GM21526 (cell line): ENCODE results near the gene MCM3AP.
"Not testable (repeated sequence)": the region's sequence is repeated elsewhere in the genome, so short reads cannot be mapped to it uniquely, and the experiment has no call there.

Experiments used
- ATAC-seq: cut with Tn5 transposase; IDR thresholded peaks from one replicate; pipeline ENCODE4 v1.9.1; 2021; ENCODE audit warnings: moderate library complexity; ENCODE audit not compliant: unreplicated experiment, low FRiP score

Gene MCM3AP

GRCh38 chr21:46245213-46245915 lies 40.0 kb downstream of the MCM3AP start:
- no peak for ATAC-seq

- ATAC-seq, result no peak
Measured at GRCh38 chr21:46244602-46245001, 40.8 kb downstream of the MCM3AP start.

- no peak for ATAC-seq
Measured at GRCh38 chr21:46243960-46244361, 41.5 kb downstream of the MCM3AP start.

- no peak for ATAC-seq
Measured at GRCh38 chr21:46243325-46243724, 42.1 kb downstream of the MCM3AP start.

GRCh38 chr21:46241577-46241976 lies 43.8 kb downstream of the MCM3AP start:
- not testable (repeated sequence) for ATAC-seq

- no peak for ATAC-seq
Measured at GRCh38 chr21:46239817-46240325, 45.5 kb downstream of the MCM3AP start.

- ATAC-seq, result no peak
Measured at GRCh38 chr21:46237474-46237873, 47.9 kb downstream of the MCM3AP start.

- no peak for ATAC-seq
Measured at GRCh38 chr21:46234436-46234950, 50.9 kb downstream of the MCM3AP start.

GRCh38 chr21:46229923-46230260 lies 55.5 kb downstream of the MCM3AP start:
- no peak for ATAC-seq

- no peak for ATAC-seq
Measured at GRCh38 chr21:46229133-46229922, 56.1 kb downstream of the MCM3AP start.

GRCh38 chr21:46228345-46229051 lies 56.9 kb downstream of the MCM3AP start, which contains the start of gene LSS:
TSS of gene LSS (minus strand) at chr21:46228774. CDS start at chr21:46228745, 29 bp downstream.
- ATAC-seq, result peak; percentile 65

GRCh38 chr21:46227811-46228344 lies 57.5 kb downstream of the MCM3AP start:
- no peak for ATAC-seq

- ATAC-seq, result no peak
Measured at GRCh38 chr21:46226920-46227599, 58.4 kb downstream of the MCM3AP start.

GRCh38 chr21:46226146-46226545 lies 59.3 kb downstream of the MCM3AP start:
- ATAC-seq, result no peak

GRCh38 chr21:46223661-46224060 lies 61.8 kb downstream of the MCM3AP start:
- not testable (repeated sequence) for ATAC-seq

GRCh38 chr21:46223217-46223616 lies 62.2 kb downstream of the MCM3AP start:
- ATAC-seq, result no peak

- no peak for ATAC-seq
Measured at GRCh38 chr21:46222436-46223116, 62.8 kb downstream of the MCM3AP start.

- no peak for ATAC-seq
Measured at GRCh38 chr21:46221664-46222435, 63.6 kb downstream of the MCM3AP start.

GRCh38 chr21:46220847-46221246 lies 64.6 kb downstream of the MCM3AP start:
- ATAC-seq, result no peak
